GM18499 (cell line): ENCODE measurements around the gene AGRP.
"Not testable (repeated sequence)": the region's sequence is repeated elsewhere in the genome, so short reads cannot be mapped to it uniquely, and the experiment has no call there.

Source experiments
- ATAC-seq: cut with Tn5 transposase; IDR thresholded peaks from one replicate; pipeline ENCODE4 v1.9.1; 2021; ENCODE audit warnings: moderate number of reproducible peaks; ENCODE audit not compliant: insufficient read depth, unreplicated experiment

The AGRP gene

GRCh38 chr16:67483150-67483549, at the start of gene AGRP:
Gene AGRP, minus strand, starts transcription at chr16:67483547. Its CDS starts 149 bp downstream, at chr16:67483398.
- ATAC-seq, result no peak

DNA sequence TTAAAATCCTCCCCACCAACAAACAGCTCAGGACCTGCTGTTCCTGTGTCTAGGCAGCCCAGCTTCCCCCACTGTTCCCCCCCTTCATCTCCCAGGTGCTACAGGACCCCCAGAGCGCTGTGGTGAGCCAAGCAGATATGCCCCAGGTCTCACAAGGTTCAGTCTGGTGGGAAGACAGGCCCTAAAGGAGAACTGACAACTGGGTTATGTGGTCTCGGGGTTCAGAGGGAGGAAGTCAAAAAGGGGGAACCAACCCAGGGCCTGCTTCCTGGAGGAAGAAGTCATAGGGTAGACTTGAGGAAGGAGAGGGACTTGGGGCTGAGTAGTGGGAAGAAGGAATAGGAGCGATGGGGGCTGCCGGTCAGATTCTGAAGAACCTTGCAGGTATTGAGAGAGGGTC, 47.9 kb upstream of the AGRP start:
- no peak for ATAC-seq

- ATAC-seq, result no peak
Measured at GRCh38 chr16:67530013-67530939, 46.9 kb upstream of the AGRP start.

DNA sequence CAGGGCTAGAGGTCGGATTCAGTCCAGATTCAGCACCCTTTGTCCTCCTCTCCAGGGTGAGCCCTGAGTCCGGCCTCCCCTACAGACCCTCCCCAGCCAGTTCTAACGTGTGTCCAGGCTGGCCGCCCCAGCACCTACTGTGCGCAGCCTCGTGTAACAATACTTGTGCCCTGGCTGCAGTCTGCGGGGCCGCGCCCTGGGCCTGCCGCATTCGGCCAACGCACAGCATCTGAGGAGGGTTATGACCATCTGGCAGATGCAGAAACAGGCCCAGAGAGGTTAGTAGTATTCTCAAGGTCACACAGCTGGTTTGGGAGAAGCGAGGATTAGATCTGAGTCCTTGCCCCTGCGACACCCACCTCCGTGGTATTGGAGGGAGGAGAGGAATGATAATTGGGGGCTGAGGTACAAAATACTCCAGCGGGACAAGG, 46.2 kb upstream of the AGRP start:
- no peak for ATAC-seq

- no peak for ATAC-seq
Measured at GRCh38 chr16:67528870-67529581, 45.7 kb upstream of the AGRP start.

DNA sequence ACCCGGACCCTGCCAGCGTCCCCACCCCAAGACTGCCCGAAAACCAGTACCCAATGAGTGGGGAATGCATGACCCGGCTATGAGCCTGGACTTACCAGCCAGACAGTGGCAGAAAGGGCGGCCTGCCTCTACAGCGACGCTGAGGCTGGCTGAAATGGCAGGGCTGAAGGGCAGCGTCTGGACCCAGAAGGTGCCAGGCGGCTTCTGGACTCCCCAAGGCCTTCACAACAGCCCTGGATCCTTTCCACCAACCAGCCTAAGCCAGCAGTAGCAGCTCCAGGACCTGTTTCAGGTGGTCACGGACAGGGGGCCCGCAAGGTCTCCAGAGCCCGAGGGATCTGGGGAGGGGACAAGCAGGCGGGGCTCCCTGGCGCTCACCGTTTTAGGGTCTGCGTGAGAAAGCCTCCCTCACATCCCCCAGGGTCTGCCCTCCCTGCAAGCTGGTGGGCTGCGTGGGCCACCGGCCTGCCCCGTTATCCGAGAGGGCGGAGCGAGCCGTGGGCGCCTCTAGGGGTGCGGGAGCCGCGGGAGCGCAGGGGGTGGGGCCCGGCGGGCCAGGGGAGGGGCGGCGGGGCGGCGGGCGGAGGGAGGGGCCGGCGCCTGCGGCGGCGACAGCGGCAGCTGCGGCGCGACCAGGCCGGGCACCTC, 45.0 kb upstream of the AGRP start, which contains the start of gene RIPOR1:
RIPOR1 (plus strand) TSS at position 608 of the 648 bp plus-strand sequence. CDS start 9,618 bp downstream, outside the sequence.
- no peak for ATAC-seq

- no peak for ATAC-seq
Measured at GRCh38 chr16:67526149-67526791, 42.9 kb upstream of the AGRP start.

GRCh38 chr16:67525176-67525860, 42.0 kb upstream of the AGRP start:
- no peak for ATAC-seq

DNA sequence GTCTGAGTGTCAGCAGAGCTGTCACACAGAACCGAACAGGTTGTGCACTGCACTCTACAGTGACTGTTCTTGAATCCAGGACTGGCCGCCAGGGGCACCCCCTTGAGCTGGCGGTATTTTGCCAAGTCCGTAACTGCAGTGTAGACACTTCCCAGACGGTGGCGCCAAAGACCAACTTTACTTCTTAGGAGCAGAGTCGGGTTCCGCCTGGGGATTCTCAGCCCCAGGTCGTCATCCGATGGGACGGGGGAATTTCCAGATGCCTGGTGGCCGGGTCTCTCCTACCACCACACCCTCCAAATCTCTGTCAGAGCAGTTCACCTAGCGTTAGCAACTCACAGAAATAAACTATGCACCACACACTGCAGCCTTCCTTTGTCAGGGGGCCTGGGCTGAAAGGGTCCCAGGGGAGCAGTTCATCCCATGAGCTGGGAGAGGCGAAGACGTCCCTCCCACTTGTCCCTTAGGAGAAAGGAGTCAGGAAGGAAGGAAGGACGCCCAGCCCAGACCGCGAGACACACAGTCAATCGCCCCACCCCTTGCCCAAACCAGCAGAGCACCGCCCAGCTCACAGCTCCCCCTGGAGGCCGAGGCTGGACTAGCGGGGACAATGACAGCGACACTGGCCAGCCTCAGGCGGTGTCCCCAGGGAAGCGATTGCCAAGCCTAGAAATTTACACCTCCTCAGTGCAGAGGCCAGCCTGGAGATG, 37.9 kb upstream of the AGRP start:
- ATAC-seq, result peak; percentile 61

DNA sequence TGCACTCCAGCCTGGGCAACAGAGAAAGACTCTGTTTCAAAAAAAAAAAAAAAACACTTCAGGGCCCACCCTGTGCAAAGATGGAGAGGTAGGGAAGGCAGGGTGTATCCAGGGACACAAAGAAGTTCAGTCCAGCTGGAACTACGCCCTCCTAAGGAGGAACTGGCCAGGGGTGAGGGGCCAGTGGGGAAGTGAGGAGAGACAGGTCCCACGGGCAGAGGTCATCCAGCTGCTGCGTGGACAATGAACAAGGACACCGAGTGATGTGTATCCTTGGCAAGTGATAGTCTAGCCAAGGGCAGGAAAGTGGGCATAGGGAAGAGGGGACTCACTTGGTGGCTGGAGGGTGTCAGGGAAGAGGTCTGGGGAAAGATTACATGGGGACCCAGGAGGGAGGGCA, 35.9 kb upstream of the AGRP start:
- no peak for ATAC-seq

- no peak for ATAC-seq
Measured at GRCh38 chr16:67518676-67519075, 35.3 kb upstream of the AGRP start.

DNA sequence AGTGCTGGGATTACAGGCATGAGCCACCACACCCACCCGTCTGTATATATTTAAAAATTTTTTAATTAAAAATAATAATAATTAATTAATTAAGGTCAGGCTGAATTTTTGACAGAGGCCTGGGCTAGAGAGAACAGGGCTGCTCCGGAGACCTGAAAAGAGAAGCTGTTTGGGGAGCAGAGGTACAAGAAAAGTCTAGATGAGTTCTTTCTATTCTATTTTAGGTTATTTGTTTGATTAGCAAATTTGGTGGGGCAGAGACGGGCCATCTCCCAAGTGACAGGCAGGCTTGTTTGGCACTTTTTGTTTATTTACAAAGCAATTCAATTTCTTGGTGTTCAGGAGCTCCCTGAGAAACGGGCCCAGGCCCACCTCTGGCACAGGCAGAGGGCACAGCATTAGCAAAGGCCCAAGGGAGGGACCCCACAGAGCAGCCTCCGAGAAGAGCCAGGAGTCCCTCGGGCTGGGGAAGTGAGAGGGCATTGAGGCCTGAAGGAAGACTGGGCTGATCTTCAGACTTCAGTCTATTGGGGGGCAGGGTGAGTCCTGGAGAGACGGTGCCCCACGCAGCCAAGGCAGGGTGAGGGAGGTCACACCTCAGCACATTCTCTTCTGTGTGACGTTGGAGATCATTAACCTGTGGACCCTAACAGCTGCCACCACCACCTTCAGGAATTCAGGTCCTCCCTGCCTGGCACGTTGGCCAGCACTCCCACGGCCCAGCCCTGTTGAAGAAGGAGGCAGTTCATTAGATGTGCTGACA, 34.5 kb upstream of the AGRP start:
- no peak for ATAC-seq

DNA sequence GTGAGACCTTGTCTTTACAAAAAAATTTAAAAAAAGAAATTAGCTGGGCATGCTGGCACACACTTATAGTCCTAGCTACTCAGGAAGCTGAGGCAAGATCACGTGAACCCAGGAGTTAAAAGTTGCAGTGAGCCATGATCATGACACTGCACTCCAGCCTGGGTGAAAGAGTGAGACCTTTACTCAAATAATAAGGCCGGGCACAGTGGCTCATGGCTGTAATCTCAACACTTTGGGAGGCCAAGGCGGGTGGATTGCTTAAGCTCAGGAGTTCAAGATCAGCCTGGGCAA, 33.8 kb upstream of the AGRP start:
- no peak for ATAC-seq

GRCh38 chr16:67516296-67517154, 33.2 kb upstream of the AGRP start:
- ATAC-seq, result no peak

GRCh38 chr16:67514382-67514828, 31.1 kb upstream of the AGRP start:
- no peak for ATAC-seq

DNA sequence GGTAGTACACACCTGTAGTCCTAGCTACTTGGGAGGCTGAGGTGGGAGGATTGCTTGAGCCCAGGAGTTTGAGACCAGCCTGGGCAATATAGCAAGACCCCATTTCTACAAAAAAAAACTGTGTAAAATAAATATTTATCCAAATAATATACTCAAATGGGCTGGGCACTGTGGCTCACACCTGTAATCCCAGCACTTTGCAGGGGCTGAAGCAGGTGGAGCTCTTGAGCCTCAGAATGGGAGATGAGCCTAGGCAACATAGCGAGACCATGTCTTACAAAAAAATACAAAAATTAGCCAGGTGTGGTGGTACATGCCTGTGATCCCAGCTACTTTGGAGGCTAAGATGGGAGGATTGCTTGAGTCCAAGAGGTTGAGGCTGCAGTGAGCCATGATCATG, 30.5 kb upstream of the AGRP start:
- ATAC-seq, result not testable (repeated sequence)

DNA sequence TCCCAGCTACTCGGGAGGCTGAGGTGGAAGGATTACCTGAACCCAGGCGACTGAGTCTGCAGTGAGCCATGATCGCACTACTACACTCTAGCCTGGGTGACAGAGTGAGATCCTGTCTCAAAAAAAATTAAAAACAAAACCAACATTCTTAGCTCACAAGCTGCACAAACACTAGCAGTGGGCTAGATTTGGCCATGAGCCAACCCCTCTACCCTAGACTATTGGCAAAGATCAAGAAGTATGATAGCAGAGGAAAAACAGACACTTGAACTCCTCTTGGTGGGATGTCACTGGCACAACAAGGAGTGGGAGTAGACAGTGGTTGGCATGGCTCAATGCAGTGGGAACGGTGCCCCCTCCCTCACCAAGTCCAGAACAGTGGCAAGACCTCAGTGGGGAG, 25.7 kb upstream of the AGRP start:
- ATAC-seq, result no peak

DNA sequence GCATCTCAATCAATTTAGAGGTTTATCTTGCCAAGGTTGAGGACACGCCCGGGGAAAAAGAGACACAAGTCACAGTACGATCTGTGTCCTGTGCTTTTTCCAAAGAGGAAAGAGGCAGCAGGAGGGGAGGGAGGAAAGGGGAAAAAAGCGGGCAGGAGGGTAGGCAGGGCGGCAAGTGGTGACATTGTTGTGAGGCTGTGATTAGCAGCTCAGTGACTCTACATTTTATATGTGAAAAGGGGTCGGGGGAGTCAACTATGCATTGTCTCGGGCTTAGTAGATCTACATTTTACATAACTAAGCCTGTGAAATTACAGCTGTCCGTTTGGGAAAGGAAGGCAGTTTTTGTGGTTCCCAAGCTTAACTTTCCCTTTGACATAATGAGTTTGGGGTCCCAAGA, 23.1 kb upstream of the AGRP start:
- ATAC-seq, result no peak
